ENCODE results near the gene CHRDL2. TPM values are rescaled to one million over a fixed set of nuclear protein-coding genes. Genes with fewer than 3 reads are reported as not detected.

Gene CHRDL2
- total and polyA plus RNA-seq, 2 of the 4 experiments (the other 2 are of a cell fraction) = 0.80 TPM; not detected in 1

DNA sequence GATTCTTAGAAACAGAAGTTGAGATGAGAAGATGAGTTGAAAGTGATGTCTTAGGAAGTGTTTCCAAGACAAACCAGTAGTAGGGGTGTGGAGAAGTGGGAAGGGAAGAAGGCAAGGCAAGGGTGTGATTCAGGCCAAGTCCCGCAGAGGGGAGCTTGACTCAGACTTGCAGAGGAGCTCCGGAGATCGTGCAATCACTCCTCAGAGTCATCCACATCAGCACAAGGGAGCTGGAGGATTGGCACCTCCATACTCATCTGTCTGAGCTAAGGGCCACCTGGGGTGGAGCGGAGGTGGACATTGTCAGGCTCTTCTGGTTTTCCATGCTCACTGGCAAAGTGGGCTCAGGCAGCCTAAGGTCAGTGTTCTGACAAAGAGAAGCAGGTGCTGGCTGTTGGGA, 44.4 kb downstream of the CHRDL2 start:
- Histone ChIP-seq H2AK5ac (ENCODE audit: low read depth, low read length) (peak overlapping the region; percentile 77; the same call in 1 of the 2 replicates), H3K4me2 (ENCODE audit: low read depth, low read length) (no peak overlapping the region), H3K36me3 (ENCODE audit: control insufficient read depth, insufficient read depth, low read length) (no peaks in the 10 kb centered on the region), H3K4me1 (ENCODE audit: control insufficient read depth, insufficient read depth, low read length) (peaks cover 25% of the 10 kb centered on the region), H2BK5ac (ENCODE audit: low read depth, low read length, poor library complexity, severe bottlenecking) (peak overlapping the region; percentile 79), H2BK20ac (ENCODE audit: low read depth, low read length) (no peak overlapping the region), H3K79me1 (ENCODE audit: low read depth in 1 of 2, low read length in 2 of 2) (no peaks in the 10 kb centered on the region), H2BK120ac (ENCODE audit: low read depth, low read length) (peak overlapping the region; percentile 30; the same call in 1 of the 2 replicates), H3K9me3 (ENCODE audit: control insufficient read depth, insufficient read depth, low read length) (peaks cover 3% of the 10 kb centered on the region; the same call in 1 of the 2 replicates), H4K20me1 (ENCODE audit: insufficient read depth, low read length) (no peaks in the 10 kb centered on the region), H3K9ac (ENCODE audit: low read depth, low read length) (no peak overlapping the region), H3K27me3 (ENCODE audit: control insufficient read depth, insufficient read depth, low read length) (no peaks in the 10 kb centered on the region), H4K8ac (ENCODE audit: low read depth in 2 of 2, low read length in 2 of 2) (0 out of 4 replicates have a peak overlapping the region, but pooled peaks of 1 of the 2 experiments have one; percentile 17), H3K27ac (ENCODE audit: insufficient read depth, low read length) (no peak overlapping the region), H3K4ac (ENCODE audit: low read depth, low read length) (peak overlapping the region; percentile 25; the same call in 1 of the 2 replicates), H2BK15ac (ENCODE audit: low read depth, low read length) (peak overlapping the region; percentile 25; the same call in 1 of the 3 replicates), H3K23ac (ENCODE audit: low read depth, low read length) (no peak overlapping the region), H3K9me1 (ENCODE audit: insufficient read depth, low read length) (peaks cover 17% of the 10 kb centered on the region), H4K91ac (ENCODE audit: insufficient read depth, low read depth, low read length) (no peak overlapping the region), H3K4me3 (ENCODE audit: insufficient read depth, low read depth, low read length) (no peak overlapping the region), H4K5ac (ENCODE audit: low read depth, low read length) (peak overlapping the region; percentile 88; the same call in 1 of the 2 replicates), H3K18ac (ENCODE audit: low read depth, low read length) (peak overlapping the region; percentile 42; the same call in 1 of the 2 replicates), H2AK9ac (replicated peaks; ENCODE audit: low read depth, low read length, poor library complexity) (no peak overlapping the region), H2AFZ (replicated peaks; ENCODE audit: low read length, poor library complexity) (peak overlapping the region; percentile 24), H3K14ac (replicated peaks; ENCODE audit: low read depth, low read length) (peak overlapping the region; percentile 22; the same call in 1 of the 2 replicates), H3K56ac (ENCODE audit: extremely low read depth, insufficient read depth, low read length) (no peak overlapping the region)
- DNase-seq = peak; percentile 82
- intact Hi-C loops (cut with micrococcal nuclease) (no loop called here), dilution Hi-C loops (cut with HindIII; ENCODE audit: low sequenced_read_pairs, unreplicated experiment) (no loop called here), in situ Hi-C loops (cut with MboI; ENCODE audit: low sequenced_read_pairs) (no loop called here)
- no TSS peak for BruUV-seq (replicated peaks)
- TF ChIP-seq RFX5 (IDR thresholded peaks at IDR 0.05; ENCODE audit: low read depth, low read length) (no peak), RCOR1 (IDR thresholded peaks at IDR 0.05; ENCODE audit: insufficient replicate concordance, low read length) (no peak), CEBPB (IDR thresholded peaks at IDR 0.05; ENCODE audit: low read depth, low read length) (peak; percentile 55), MAZ (IDR thresholded peaks at IDR 0.05; ENCODE audit: borderline replicate concordance, low read depth, low read length) (no peak), CHD1 (IDR thresholded peaks at IDR 0.05; ENCODE audit: low read depth, low read length) (no peak), MAFK (IDR thresholded peaks at IDR 0.05; ENCODE audit: low read depth, low read length) (no peak), BHLHE40 (IDR thresholded peaks at IDR 0.05; ENCODE audit: low read depth, low read length) (no peak), NFE2L2 (IDR thresholded peaks at IDR 0.05; ENCODE audit: low read depth, low read length) (no peak), RAD21 (IDR thresholded peaks at IDR 0.05; ENCODE audit: low read length) (no peak; the same call in 1 of the 2 replicates), MXI1 (IDR thresholded peaks at IDR 0.05; ENCODE audit: borderline replicate concordance, low read depth, low read length) (no peak), SMC3 (IDR thresholded peaks at IDR 0.05; ENCODE audit: low read depth, low read length) (peak; percentile 7; the same call in 1 of the 2 replicates), FOS (IDR thresholded peaks at IDR 0.05; ENCODE audit: low read depth, low read length) (0 out of 2 replicates have a peak, but pooled peaks have one; percentile 4), POLR2A (IDR thresholded peaks at IDR 0.05; ENCODE audit: low read depth, low read length) (no peak)
- TF ChIP-seq, protein P1, sequence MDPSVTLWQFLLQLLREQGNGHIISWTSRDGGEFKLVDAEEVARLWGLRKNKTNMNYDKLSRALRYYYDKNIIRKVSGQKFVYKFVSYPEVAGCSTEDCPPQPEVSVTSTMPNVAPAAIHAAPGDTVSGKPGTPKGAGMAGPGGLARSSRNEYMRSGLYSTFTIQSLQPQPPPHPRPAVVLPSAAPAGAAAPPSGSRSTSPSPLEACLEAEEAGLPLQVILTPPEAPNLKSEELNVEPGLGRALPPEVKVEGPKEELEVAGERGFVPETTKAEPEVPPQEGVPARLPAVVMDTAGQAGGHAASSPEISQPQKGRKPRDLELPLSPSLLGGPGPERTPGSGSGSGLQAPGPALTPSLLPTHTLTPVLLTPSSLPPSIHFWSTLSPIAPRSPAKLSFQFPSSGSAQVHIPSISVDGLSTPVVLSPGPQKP (IDR thresholded peaks at IDR 0.05; ENCODE audit: borderline replicate concordance, low read depth, low read length) = no peak
- TF ChIP-seq, protein P2, sequence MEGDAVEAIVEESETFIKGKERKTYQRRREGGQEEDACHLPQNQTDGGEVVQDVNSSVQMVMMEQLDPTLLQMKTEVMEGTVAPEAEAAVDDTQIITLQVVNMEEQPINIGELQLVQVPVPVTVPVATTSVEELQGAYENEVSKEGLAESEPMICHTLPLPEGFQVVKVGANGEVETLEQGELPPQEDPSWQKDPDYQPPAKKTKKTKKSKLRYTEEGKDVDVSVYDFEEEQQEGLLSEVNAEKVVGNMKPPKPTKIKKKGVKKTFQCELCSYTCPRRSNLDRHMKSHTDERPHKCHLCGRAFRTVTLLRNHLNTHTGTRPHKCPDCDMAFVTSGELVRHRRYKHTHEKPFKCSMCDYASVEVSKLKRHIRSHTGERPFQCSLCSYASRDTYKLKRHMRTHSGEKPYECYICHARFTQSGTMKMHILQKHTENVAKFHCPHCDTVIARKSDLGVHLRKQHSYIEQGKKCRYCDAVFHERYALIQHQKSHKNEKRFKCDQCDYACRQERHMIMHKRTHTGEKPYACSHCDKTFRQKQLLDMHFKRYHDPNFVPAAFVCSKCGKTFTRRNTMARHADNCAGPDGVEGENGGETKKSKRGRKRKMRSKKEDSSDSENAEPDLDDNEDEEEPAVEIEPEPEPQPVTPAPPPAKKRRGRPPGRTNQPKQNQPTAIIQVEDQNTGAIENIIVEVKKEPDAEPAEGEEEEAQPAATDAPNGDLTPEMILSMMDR (conservative IDR thresholded peaks at IDR 0.05; ENCODE audit: low read depth, low read length) = no peak
- TF ChIP-seq, protein P3, sequence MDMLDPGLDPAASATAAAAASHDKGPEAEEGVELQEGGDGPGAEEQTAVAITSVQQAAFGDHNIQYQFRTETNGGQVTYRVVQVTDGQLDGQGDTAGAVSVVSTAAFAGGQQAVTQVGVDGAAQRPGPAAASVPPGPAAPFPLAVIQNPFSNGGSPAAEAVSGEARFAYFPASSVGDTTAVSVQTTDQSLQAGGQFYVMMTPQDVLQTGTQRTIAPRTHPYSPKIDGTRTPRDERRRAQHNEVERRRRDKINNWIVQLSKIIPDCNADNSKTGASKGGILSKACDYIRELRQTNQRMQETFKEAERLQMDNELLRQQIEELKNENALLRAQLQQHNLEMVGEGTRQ (IDR thresholded peaks at IDR 0.05; ENCODE audit: low read depth, low read length) = no peak
- POLR2A ChIA-PET (ENCODE audit: unreplicated experiment) = no interaction called here
- ATAC-seq (ENCODE audit: low read depth) = peak; percentile 27
- CTCF ChIA-PET = interaction anchor here (0.6 to 2.4 kb wide), 3 partner anchors 15 to 285 kb away, joined by 3 to 9 read pairs (median 6); no protein-coding TSS in a partner anchor
- no CpG with 5 or more reads among the region's 4 CpGs for WGBS, 2 experiments (ENCODE audit: extremely low coverage in 2 of 2, insufficient read length in 1 of 2)
